ENCODE data around the gene UNC79.

Gene UNC79

GRCh38 chr14:93548102-93548843 lies 117.5 kb downstream of the UNC79 start:
- no peak for DNase-seq (ENCODE audit: low spot score)

DNA sequence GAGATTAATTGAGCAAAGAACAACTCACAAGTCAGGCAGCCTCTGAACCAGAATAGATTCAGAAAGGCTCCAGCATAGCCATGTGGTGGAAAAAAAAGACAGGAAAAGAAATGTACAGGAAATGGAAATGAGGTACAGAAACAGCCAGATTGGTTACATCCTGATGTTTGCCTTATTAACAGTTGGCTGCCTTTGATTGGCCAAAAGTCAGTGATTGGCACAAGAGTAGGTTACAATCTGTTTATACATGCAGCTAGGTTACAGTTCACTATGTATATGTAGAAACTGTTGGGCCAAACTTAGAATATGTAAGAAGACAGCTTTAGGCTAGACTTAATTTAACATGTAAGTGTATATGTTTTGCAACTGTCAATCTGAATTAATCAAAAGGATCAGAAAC lies 118.9 kb downstream of the UNC79 start:
- DNase-seq (ENCODE audit: low spot score): no peak

DNA sequence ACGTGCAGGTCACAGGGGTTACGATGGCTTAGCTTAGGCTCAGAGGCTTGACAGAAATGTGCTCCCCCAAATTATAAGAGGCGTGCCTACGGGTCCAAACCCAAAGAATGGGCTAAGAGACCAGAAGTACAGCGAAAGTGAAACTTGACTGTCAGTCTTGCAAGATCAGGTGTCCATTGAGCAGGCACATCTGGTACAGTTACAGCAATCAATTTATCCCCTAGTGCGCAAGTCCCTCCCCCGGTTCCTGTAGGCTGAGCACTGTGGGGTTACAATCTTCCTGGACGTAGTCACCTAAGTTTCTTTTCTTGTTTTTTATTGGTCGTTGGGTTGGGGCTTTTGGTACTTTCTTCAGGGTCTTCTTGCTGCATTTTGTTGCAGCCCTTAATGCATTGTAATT lies 134.2 kb downstream of the UNC79 start:
- DNase-seq (ENCODE audit: low spot score): no peak

GRCh38 chr14:93566065-93566693 lies 135.4 kb downstream of the UNC79 start:
- DNase-seq (ENCODE audit: low spot score): no peak

DNA sequence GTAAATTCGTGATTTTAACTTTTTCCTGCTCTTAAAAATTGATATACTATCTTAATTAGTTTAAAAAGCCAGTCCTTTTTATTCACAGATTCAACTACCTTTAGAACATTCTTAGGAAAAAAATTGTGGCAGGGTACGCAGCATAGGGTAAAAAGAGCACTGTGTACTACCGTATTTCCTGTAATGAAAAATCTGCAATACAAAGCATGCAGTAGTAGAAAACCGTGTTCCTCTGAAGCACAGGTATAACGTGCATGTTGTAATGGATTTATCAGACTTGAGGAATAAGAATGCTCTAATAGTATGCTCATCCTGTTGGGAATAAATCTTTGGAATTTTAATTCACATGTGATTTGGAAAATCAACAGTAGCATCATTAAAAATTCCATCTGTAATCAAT lies 140.5 kb downstream of the UNC79 start:
- DNase-seq (ENCODE audit: low spot score): no peak

DNA sequence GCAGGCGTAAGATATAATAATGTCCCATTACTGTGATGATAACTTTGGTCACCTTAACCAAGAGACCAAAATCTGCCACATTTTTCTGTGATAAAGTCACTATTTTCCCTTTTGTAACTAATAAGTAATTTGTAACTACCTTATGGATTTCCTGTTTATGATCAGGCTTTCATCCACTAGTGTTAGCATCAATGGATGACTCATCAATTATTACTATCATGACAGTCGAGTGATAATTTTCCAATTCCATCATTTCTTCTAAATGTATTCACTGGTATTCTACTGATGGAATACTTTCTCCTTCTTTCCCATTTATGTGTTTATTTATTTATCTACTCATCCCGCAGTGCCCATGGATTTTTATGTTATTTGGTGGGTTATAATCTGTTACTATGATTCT lies 148.4 kb downstream of the UNC79 start:
- DNase-seq (ENCODE audit: low spot score): no peak

GRCh38 chr14:93582516-93582915 lies 151.8 kb downstream of the UNC79 start:
- no peak for DNase-seq (ENCODE audit: low spot score)

DNA sequence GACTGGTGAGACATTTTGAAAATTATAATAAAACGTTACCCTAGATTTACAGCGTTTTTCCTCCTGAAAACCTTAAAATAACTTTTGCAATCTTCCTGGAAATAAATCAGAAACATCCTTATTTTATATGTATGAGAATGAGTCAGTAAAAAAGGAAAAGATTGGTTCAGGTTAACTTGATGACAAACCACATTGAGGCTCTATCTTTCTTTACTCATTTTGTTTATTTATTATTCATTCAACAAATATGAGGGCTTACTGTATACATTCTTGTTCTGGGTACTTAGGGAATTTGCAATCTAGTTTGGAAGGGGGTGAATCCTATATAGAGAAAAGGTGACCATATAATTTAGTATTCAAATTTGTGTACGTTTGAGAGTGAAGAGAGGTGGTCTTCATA lies 156.6 kb downstream of the UNC79 start:
- DNase-seq (ENCODE audit: low spot score): no peak

- DNase-seq (ENCODE audit: low spot score): no peak
These were observed 160.8 kb downstream of the UNC79 start for GRCh38 chr14:93591506-93591905.

DNA sequence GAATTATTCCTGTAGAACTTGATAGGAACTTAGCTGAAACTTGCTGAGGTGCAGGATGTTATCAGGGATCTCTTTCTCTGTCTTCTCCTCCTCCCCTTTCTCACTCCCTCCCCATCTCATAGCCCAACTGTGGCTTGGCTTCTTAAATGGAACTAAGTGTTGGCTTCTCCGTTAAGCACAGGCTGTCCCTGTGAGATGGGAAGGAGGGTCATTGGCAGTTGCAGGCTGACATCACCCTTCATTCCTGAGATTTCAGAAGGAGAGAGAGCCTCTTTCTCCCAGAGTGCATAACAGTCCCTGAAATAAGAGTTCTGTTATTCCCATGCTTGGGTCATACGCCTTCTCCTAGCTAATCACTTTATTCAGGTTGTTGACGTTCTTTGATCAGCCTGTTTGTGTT lies 162.0 kb downstream of the UNC79 start:
- no peak for DNase-seq (ENCODE audit: low spot score)

DNA sequence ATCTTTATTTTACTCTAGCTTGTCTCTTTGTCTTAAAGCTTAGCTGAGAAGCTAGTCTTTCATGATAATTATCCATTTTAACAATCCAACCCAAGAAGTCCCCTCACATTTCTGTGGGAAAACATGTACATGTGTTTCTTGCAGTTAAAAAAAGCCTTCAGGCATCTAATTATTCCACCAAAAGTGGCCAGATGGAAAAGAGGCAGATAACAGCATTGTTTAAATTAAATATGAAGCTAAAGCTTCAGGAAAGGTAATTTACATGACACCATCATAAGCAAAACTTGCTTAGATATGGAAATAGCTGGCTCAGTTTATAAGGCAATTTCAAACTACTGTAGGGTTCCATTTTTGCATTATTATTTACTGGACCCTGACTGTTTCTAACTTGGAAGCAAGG lies 175.4 kb downstream of the UNC79 start:
- no peak for DNase-seq (ENCODE audit: low spot score)

- DNase-seq (ENCODE audit: low spot score): peak; percentile 22
These were observed 188.5 kb downstream of the UNC79 start for GRCh38 chr14:93619176-93619793.

GRCh38 chr14:93628048-93628447 lies 197.3 kb downstream of the UNC79 start:
- no peak for DNase-seq (ENCODE audit: low spot score)

DNA sequence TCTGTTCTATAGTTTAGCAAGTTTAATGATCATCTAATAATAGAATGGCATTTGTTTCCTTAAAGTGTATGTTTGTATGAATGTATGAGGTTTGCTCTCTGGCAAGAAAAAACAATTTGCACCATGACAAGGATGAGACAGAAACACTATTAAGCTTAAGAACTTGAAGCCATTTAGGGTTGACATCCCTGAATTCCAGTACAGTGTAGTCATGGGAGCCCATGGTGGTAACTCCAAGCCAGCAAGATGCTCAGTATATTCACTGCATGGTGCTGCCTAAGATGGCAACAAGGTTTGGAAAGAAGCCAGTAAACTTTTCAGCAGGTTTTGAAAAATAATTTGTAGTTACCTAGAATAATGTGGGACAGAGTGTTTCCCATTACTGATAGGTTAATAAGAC lies 198.9 kb downstream of the UNC79 start:
- DNase-seq (ENCODE audit: low spot score): no peak

DNA sequence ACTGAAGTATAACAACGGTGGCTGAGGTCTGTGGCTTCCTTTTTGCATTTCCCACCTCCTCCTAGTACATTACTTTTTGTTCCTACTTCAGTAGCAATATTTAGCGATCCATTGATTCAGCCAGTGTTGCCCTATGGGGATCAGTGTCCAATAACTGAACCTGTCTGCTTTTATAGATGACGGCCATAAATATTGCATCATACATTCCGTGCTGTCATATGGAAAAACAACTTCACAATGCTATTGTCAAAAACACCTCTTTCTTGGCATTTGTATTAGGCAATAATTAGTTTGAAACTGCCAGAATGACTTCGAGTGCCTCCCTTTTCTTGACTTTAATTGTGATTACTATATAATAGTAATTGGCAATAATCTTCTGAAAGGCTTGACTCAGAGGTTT lies 208.1 kb downstream of the UNC79 start:
- no peak for DNase-seq (ENCODE audit: low spot score)

- no peak for DNase-seq (ENCODE audit: low spot score)
These were observed 212.4 kb downstream of the UNC79 start for GRCh38 chr14:93643127-93643526.

DNA sequence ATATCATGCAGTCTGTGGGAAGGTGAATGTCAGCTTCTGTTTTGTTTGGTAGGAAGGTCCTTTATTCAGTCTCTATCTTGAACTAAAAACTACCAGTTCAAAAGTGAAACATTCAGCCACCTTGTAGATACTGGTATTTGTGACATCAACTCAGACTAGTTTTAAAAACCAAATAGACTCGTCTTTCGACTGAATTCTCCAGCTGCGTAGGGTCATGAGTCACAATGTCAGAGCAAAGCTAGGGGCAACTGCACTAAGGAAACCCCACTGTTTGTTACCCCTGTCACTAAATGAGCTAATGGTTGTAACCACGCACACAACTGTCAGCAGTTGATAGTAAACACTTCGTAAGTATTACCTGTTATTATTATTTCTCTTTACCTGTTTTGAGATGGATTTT lies 212.9 kb downstream of the UNC79 start:
- DNase-seq (ENCODE audit: low spot score): no peak

GRCh38 chr14:93645200-93645599 lies 214.5 kb downstream of the UNC79 start:
- DNase-seq (ENCODE audit: low spot score): no peak

GRCh38 chr14:93648440-93649168 lies 217.9 kb downstream of the UNC79 start:
- no peak for DNase-seq (ENCODE audit: low spot score)

DNA sequence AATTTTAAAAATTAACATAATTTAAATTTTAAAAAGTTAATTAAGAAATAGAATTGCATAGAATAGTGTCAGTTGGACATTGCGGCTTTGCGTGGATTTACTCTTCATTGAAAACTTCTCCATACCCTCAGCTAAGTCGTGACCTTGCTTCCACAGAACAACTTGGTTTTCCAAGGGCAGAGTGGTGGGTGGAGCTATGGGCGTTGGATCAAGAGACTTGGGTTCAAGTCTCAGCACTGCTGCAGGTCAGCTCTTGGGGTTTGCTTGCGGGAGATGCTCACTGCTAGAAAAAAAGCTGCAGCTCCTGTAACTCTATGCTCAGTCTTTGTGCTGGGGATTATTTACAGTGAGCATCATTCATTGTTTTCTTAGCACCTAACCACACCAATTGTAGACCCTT lies 223.9 kb downstream of the UNC79 start:
- DNase-seq (ENCODE audit: low spot score): no peak

GRCh38 chr14:93655078-93655750 lies 224.5 kb downstream of the UNC79 start:
- peak; percentile 51 for DNase-seq (ENCODE audit: low spot score)

- no peak for DNase-seq (ENCODE audit: low spot score)
These were observed 227.1 kb downstream of the UNC79 start for GRCh38 chr14:93657875-93658274.

All from hematopoietic multipotent progenitor cell treated with erythropoietin and hydrocortisone succinate and interleukin-3 and kit ligand, for 15 days (in vitro differentiated cells).